Activated naive CD4-positive, alpha-beta T cell treated with anti-CD3 and anti-CD28 coated beads, Interleukin-2, amount 50 U/mL, for 24 hours (primary cell): ENCODE results near the gene SDF4.

ENCODE experiments used
- H3K27ac Mint-ChIP-seq: one replicate; pipeline ENCODE4 v1.8.0; 2021; ENCODE audit warnings: mild to moderate bottlenecking, mixed read lengths
- H3K27me3 Mint-ChIP-seq: one replicate; pipeline ENCODE4 v1.8.0; 2021; ENCODE audit warnings: mixed read lengths
- H3K36me3 Mint-ChIP-seq: one replicate; pipeline ENCODE4 v1.8.0; 2021; ENCODE audit warnings: mixed read lengths
- H3K4me1 Mint-ChIP-seq: one replicate; pipeline ENCODE4 v1.8.0; 2021; ENCODE audit warnings: mixed read lengths
- H3K4me3 Mint-ChIP-seq: one replicate; pipeline ENCODE4 v1.8.0; 2021; ENCODE audit warnings: mild to moderate bottlenecking, mixed read lengths
- H3K9me3 Mint-ChIP-seq: one replicate; pipeline ENCODE4 v1.8.0; 2021; ENCODE audit warnings: mixed read lengths

Gene SDF4

GRCh38 chr1:1264026-1264425, 32.2 kb upstream of the SDF4 start:
- peaks cover 19% of the 10 kb centered on the region for H3K4me1 Mint-ChIP-seq
- no peak overlapping the region for H3K4me3 Mint-ChIP-seq
- H3K27me3 Mint-ChIP-seq = no peaks in the 10 kb centered on the region
- H3K27ac Mint-ChIP-seq = no peak overlapping the region
- no peaks in the 10 kb centered on the region for H3K9me3 Mint-ChIP-seq
- H3K36me3 Mint-ChIP-seq = peaks cover 5% of the 10 kb centered on the region

- H3K36me3 Mint-ChIP-seq = peaks cover 5% of the 10 kb centered on the region
- peaks cover 17% of the 10 kb centered on the region for H3K4me1 Mint-ChIP-seq
Observed at GRCh38 chr1:1262758-1263157, 31.0 kb upstream of the SDF4 start.

GRCh38 chr1:1262071-1262470, 30.3 kb upstream of the SDF4 start:
- Mint-ChIP-seq H3K4me1 (peaks cover 16% of the 10 kb centered on the region), H3K27me3 (no peaks in the 10 kb centered on the region), H3K27ac (no peak overlapping the region), H3K9me3 (no peaks in the 10 kb centered on the region), H3K4me3 (no peak overlapping the region), H3K36me3 (peaks cover 5% of the 10 kb centered on the region)

More at GRCh38 chr1:1262758-1263157, 31.0 kb upstream of the SDF4 start:
- Mint-ChIP-seq H3K9me3 (no peaks in the 10 kb centered on the region), H3K4me3 (no peak overlapping the region), H3K27me3 (no peaks in the 10 kb centered on the region), H3K27ac (no peak overlapping the region)

GRCh38 chr1:1260843-1261560, 29.2 kb upstream of the SDF4 start:
- Mint-ChIP-seq H3K9me3 (no peaks in the 10 kb centered on the region), H3K27me3 (no peaks in the 10 kb centered on the region), H3K4me1 (peaks cover 15% of the 10 kb centered on the region), H3K27ac (no peak overlapping the region), H3K4me3 (peak overlapping the region; percentile 30), H3K36me3 (peaks cover 6% of the 10 kb centered on the region)

- Mint-ChIP-seq H3K4me3 (no peak overlapping the region), H3K9me3 (no peaks in the 10 kb centered on the region), H3K36me3 (peaks cover 8% of the 10 kb centered on the region), H3K4me1 (peaks cover 15% of the 10 kb centered on the region), H3K27me3 (no peaks in the 10 kb centered on the region), H3K27ac (peak overlapping the region; percentile 46)
Observed at GRCh38 chr1:1259951-1260600, 28.3 kb upstream of the SDF4 start.

GRCh38 chr1:1259540-1259939, 27.7 kb upstream of the SDF4 start:
- Mint-ChIP-seq H3K4me1 (peaks cover 15% of the 10 kb centered on the region), H3K9me3 (no peaks in the 10 kb centered on the region), H3K4me3 (no peak overlapping the region), H3K36me3 (peaks cover 8% of the 10 kb centered on the region), H3K27ac (no peak overlapping the region), H3K27me3 (no peaks in the 10 kb centered on the region)

- Mint-ChIP-seq H3K9me3 (no peaks in the 10 kb centered on the region), H3K27me3 (no peaks in the 10 kb centered on the region), H3K27ac (no peak overlapping the region), H3K4me1 (peaks cover 15% of the 10 kb centered on the region), H3K36me3 (peaks cover 8% of the 10 kb centered on the region), H3K4me3 (no peak overlapping the region)
Observed at GRCh38 chr1:1259119-1259488, 27.3 kb upstream of the SDF4 start.

- no peaks in the 10 kb centered on the region for H3K9me3 Mint-ChIP-seq
- H3K27ac Mint-ChIP-seq = peak overlapping the region; percentile 52
- H3K27me3 Mint-ChIP-seq = no peaks in the 10 kb centered on the region
- peaks cover 15% of the 10 kb centered on the region for H3K4me1 Mint-ChIP-seq
- peaks cover 8% of the 10 kb centered on the region for H3K36me3 Mint-ChIP-seq
- no peak overlapping the region for H3K4me3 Mint-ChIP-seq
Observed at GRCh38 chr1:1256956-1257871, 25.4 kb upstream of the SDF4 start.

- Mint-ChIP-seq H3K27me3 (no peaks in the 10 kb centered on the region), H3K4me3 (no peak overlapping the region), H3K27ac (no peak overlapping the region), H3K36me3 (peaks cover 6% of the 10 kb centered on the region), H3K9me3 (no peaks in the 10 kb centered on the region), H3K4me1 (peaks cover 18% of the 10 kb centered on the region)
Observed at GRCh38 chr1:1255611-1256010, 23.8 kb upstream of the SDF4 start.

- H3K4me1 Mint-ChIP-seq = peaks cover 22% of the 10 kb centered on the region
- H3K4me3 Mint-ChIP-seq = no peak overlapping the region
- H3K9me3 Mint-ChIP-seq = no peaks in the 10 kb centered on the region
- H3K27ac Mint-ChIP-seq = no peak overlapping the region
- H3K36me3 Mint-ChIP-seq = peaks cover 6% of the 10 kb centered on the region
- no peaks in the 10 kb centered on the region for H3K27me3 Mint-ChIP-seq
Observed at GRCh38 chr1:1255078-1255477, 23.3 kb upstream of the SDF4 start.

- Mint-ChIP-seq H3K27me3 (no peaks in the 10 kb centered on the region), H3K4me1 (peaks cover 22% of the 10 kb centered on the region), H3K4me3 (no peak overlapping the region), H3K27ac (no peak overlapping the region), H3K36me3 (peaks cover 2% of the 10 kb centered on the region), H3K9me3 (no peaks in the 10 kb centered on the region)
Observed at GRCh38 chr1:1254667-1254998, 22.8 kb upstream of the SDF4 start.

GRCh38 chr1:1253972-1254666, 22.3 kb upstream of the SDF4 start:
- Mint-ChIP-seq H3K4me1 (peaks cover 23% of the 10 kb centered on the region), H3K27ac (no peak overlapping the region), H3K36me3 (peaks cover 2% of the 10 kb centered on the region), H3K9me3 (no peaks in the 10 kb centered on the region), H3K4me3 (no peak overlapping the region), H3K27me3 (no peaks in the 10 kb centered on the region)

GRCh38 chr1:1253314-1253713, 21.5 kb upstream of the SDF4 start:
- H3K4me1 Mint-ChIP-seq = peaks cover 23% of the 10 kb centered on the region
- no peak overlapping the region for H3K27ac Mint-ChIP-seq
- peaks cover 2% of the 10 kb centered on the region for H3K36me3 Mint-ChIP-seq
- no peak overlapping the region for H3K4me3 Mint-ChIP-seq
- no peaks in the 10 kb centered on the region for H3K27me3 Mint-ChIP-seq
- H3K9me3 Mint-ChIP-seq = no peaks in the 10 kb centered on the region

- Mint-ChIP-seq H3K27ac (peak overlapping the region; percentile 76), H3K4me1 (peaks cover 19% of the 10 kb centered on the region), H3K36me3 (no peaks in the 10 kb centered on the region), H3K27me3 (no peaks in the 10 kb centered on the region), H3K9me3 (no peaks in the 10 kb centered on the region), H3K4me3 (peak overlapping the region; percentile 39)
Observed at GRCh38 chr1:1250786-1251284, 19.0 kb upstream of the SDF4 start.
